ENCODE results near the gene SCAMP2. TPM values are rescaled to one million over a fixed set of nuclear protein-coding genes. Genes with fewer than 3 reads are reported as not detected.

Gene SCAMP2
- total RNA-seq, 1 experiment from 2014 or later = 94.4 TPM

DNA sequence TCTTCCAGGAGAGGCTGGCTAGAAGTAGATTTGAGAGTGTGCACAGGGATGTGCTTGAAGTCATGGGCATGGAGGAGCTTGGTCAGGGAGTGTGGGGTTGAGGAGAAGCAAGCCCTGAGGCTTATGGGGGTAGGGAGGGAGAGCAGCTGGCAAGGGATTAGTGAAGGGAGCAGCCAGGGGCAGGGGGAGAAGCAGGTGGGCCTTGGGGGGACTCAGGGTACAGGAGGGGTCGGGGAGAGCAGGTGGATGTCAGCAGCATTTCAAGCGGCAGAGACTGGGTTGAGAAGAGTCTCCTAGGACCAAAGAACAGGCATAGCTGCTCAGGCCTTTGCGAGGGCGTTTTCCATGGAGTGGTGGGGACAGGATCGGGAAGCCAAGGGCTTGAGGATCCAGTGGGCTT lies 63.9 kb downstream of the SCAMP2 start:
- no TSS peak for BruUV-seq (replicated peaks)
- TF ChIP-seq, protein P1, sequence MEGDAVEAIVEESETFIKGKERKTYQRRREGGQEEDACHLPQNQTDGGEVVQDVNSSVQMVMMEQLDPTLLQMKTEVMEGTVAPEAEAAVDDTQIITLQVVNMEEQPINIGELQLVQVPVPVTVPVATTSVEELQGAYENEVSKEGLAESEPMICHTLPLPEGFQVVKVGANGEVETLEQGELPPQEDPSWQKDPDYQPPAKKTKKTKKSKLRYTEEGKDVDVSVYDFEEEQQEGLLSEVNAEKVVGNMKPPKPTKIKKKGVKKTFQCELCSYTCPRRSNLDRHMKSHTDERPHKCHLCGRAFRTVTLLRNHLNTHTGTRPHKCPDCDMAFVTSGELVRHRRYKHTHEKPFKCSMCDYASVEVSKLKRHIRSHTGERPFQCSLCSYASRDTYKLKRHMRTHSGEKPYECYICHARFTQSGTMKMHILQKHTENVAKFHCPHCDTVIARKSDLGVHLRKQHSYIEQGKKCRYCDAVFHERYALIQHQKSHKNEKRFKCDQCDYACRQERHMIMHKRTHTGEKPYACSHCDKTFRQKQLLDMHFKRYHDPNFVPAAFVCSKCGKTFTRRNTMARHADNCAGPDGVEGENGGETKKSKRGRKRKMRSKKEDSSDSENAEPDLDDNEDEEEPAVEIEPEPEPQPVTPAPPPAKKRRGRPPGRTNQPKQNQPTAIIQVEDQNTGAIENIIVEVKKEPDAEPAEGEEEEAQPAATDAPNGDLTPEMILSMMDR (conservative IDR thresholded peaks at IDR 0.05; ENCODE audit: low read depth, low read length) = no peak
- TF ChIP-seq EZH2 (IDR thresholded peaks at IDR 0.05; ENCODE audit: borderline replicate concordance, low read depth, low read length, poor library complexity, severe bottlenecking) = no peak
- DNase-seq (ENCODE audit: low spot score) = no peak
- Histone ChIP-seq H3K27me3 (replicated peaks; ENCODE audit: insufficient read depth, low read depth, low read length, poor library complexity) (no peaks in the 10 kb centered on the region), H3K4me3 (ENCODE audit: low read depth, low read length, poor library complexity, severe bottlenecking) (no peak overlapping the region), H3K27ac (ENCODE audit: low read depth, low read length, poor library complexity, severe bottlenecking) (no peak overlapping the region), H3K36me3 (ENCODE audit: insufficient read depth, low read length, poor library complexity, severe bottlenecking) (no peaks in the 10 kb centered on the region), H3K4me1 (ENCODE audit: insufficient read depth, low read length, poor library complexity, severe bottlenecking) (no peaks in the 10 kb centered on the region), H3K9me3 (ENCODE audit: low read depth, low read length, poor library complexity, severe bottlenecking) (no peaks in the 10 kb centered on the region)
- CTCF ChIA-PET = no interaction called here
- intact Hi-C loops (cut with micrococcal nuclease; ENCODE audit: unreplicated experiment) = no loop called here
- POLR2A ChIA-PET (ENCODE audit: low non-redundant PET) = no interaction called here

DNA sequence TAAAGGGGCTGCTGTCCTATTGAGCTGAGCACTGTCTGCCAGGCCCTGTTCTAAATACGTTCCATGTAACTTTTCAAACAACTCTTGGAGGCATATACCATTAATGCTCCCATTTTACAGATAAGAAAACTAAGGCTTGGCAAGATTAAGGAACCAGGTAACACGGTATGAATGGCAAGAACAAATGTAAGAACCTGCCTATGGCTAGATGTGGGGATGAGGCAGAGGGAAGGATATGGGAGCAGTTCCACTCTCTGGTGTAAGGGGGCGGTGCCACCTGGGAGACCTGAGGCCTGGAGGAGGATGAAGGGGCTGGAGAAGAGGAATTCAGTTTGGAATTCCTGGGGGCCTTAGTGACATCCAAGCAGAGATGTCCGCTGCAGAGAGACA lies 64.3 kb downstream of the SCAMP2 start:
- Histone ChIP-seq H3K4me1 (ENCODE audit: insufficient read depth, low read length, poor library complexity, severe bottlenecking) (no peaks in the 10 kb centered on the region), H3K36me3 (ENCODE audit: insufficient read depth, low read length, poor library complexity, severe bottlenecking) (no peaks in the 10 kb centered on the region), H3K27ac (ENCODE audit: low read depth, low read length, poor library complexity, severe bottlenecking) (no peak overlapping the region), H3K9me3 (ENCODE audit: low read depth, low read length, poor library complexity, severe bottlenecking) (no peaks in the 10 kb centered on the region), H3K27me3 (replicated peaks; ENCODE audit: insufficient read depth, low read depth, low read length, poor library complexity) (no peaks in the 10 kb centered on the region), H3K4me3 (ENCODE audit: low read depth, low read length, poor library complexity, severe bottlenecking) (no peak overlapping the region)
- DNase-seq (ENCODE audit: low spot score) = no peak
- intact Hi-C loops (cut with micrococcal nuclease; ENCODE audit: unreplicated experiment) = no loop called here
- no TSS peak for BruUV-seq (replicated peaks)
- ChIA-PET POLR2A (ENCODE audit: low non-redundant PET) (no interaction called here), CTCF (no interaction called here)
- TF ChIP-seq, protein P1 (conservative IDR thresholded peaks at IDR 0.05; ENCODE audit: low read depth, low read length) = peak; percentile 35; the same call in 1 of the 2 replicates
- TF ChIP-seq EZH2 (IDR thresholded peaks at IDR 0.05; ENCODE audit: borderline replicate concordance, low read depth, low read length, poor library complexity, severe bottlenecking) = no peak

DNA sequence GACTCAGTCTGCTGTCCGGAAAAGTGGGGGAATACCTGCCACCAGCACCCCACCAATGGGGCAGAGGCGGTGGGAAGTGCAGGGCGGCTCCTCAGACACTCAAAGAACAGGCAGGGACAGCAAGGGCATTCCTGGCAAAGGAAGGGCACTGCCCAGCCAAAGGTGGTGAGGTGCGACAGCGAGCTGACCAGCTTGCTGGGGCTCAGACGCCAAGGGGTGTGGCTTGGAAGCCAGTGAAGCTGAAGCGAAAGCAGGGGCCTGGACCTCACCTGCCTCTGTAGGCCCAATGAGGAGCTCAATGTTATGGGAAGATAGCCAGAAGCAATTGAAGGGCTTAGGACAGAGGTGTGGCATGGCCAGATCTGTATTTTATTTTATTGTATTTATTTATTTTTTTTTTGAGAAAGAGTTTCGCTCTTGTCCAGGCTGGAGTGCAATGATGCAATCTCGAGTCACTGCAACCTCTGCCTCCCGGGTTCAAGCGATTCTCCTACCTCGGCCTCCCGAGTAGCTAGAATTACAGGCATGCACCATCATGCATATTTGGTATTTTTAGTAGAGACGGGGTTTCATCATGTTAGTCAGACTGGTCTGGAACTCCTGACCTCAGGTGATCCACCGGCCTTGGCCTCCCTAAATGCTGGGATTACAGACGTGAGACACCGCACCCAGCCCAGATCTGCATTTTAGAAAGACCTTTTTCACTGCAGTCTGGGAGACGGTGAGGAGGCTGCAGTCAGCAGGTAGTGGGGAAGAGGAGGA lies 64.9 kb downstream of the SCAMP2 start:
- Histone ChIP-seq H3K27ac (ENCODE audit: low read depth, low read length, poor library complexity, severe bottlenecking) (no peak overlapping the region), H3K4me1 (ENCODE audit: insufficient read depth, low read length, poor library complexity, severe bottlenecking) (no peaks in the 10 kb centered on the region), H3K4me3 (ENCODE audit: low read depth, low read length, poor library complexity, severe bottlenecking) (no peak overlapping the region), H3K9me3 (ENCODE audit: low read depth, low read length, poor library complexity, severe bottlenecking) (no peaks in the 10 kb centered on the region), H3K27me3 (replicated peaks; ENCODE audit: insufficient read depth, low read depth, low read length, poor library complexity) (no peaks in the 10 kb centered on the region), H3K36me3 (ENCODE audit: insufficient read depth, low read length, poor library complexity, severe bottlenecking) (peaks cover 2% of the 10 kb centered on the region)
- no peak for TF ChIP-seq EZH2 (IDR thresholded peaks at IDR 0.05; ENCODE audit: borderline replicate concordance, low read depth, low read length, poor library complexity, severe bottlenecking)
- TF ChIP-seq, protein P1 (conservative IDR thresholded peaks at IDR 0.05; ENCODE audit: low read depth, low read length) = no peak
- BruUV-seq (replicated peaks) = no TSS peak
- ChIA-PET CTCF (no interaction called here), POLR2A (ENCODE audit: low non-redundant PET) (no interaction called here)
- intact Hi-C loops (cut with micrococcal nuclease; ENCODE audit: unreplicated experiment) = no loop called here
- no peak for DNase-seq (ENCODE audit: low spot score)
